Fibroblast of the aortic adventitia (primary cell): Measurements from ENCODE around the gene LRP1B. TPM values are rescaled to one million over a fixed set of nuclear protein-coding genes. Genes with fewer than 3 reads are reported as not detected.

Experiments used
- DNase-seq: peaks from one replicate; pipeline ENCODE4 v3.0.0-alpha.2; 2010; ENCODE audit warnings: low read depth
- H3K4me3 ChIP-seq: 2 replicates; pipeline ENCODE4 v1.5.1; 2011; ENCODE audit warnings: low read depth, mild to moderate bottlenecking, control low read depth, low read length, moderate library complexity
- CTCF ChIP-seq: IDR thresholded peaks from 2 replicates; pipeline ENCODE4 v1.5.1; 2011; ENCODE audit warnings: mild to moderate bottlenecking, low read length, control low read depth, inconsistent platforms; ENCODE audit not compliant: insufficient read depth
- total RNA-seq: library from RNA; depleted of rRNA; stranded (reverse); fragments of >200 nt; gene quantifications from 2 replicates; pipeline ENCODE4 v1.2.3, GENCODE V29; 2012; ENCODE audit warnings: low replicate concordance

LRP1B gene
- total RNA-seq, 1 donor = 0.36 TPM

- H3K4me3 ChIP-seq = no peak overlapping the region
- no peak for DNase-seq
- no peak for TF ChIP-seq CTCF
Measured at GRCh38 chr2:141506135-141506534, 624.7 kb downstream of the LRP1B start.

GRCh38 chr2:141501752-141502151 is 629.1 kb downstream of the LRP1B start:
- TF ChIP-seq CTCF = no peak
- no peak for DNase-seq
- H3K4me3 ChIP-seq = no peak overlapping the region

- no peak for TF ChIP-seq CTCF
- DNase-seq = no peak
- no peak overlapping the region for H3K4me3 ChIP-seq
Measured at GRCh38 chr2:141499123-141499522, 631.7 kb downstream of the LRP1B start.

- DNase-seq = no peak
Measured at GRCh38 chr2:141498561-141498960, 632.3 kb downstream of the LRP1B start.

GRCh38 chr2:141497272-141497671 is 633.5 kb downstream of the LRP1B start:
- no peak for TF ChIP-seq CTCF
- H3K4me3 ChIP-seq = no peak overlapping the region
- no peak for DNase-seq

More at GRCh38 chr2:141498561-141498960, 632.3 kb downstream of the LRP1B start:
- H3K4me3 ChIP-seq = no peak overlapping the region
- no peak for TF ChIP-seq CTCF

- no peak for DNase-seq
- TF ChIP-seq CTCF = no peak
- H3K4me3 ChIP-seq = no peak overlapping the region
Measured at GRCh38 chr2:141496810-141497209, 634.0 kb downstream of the LRP1B start.

- H3K4me3 ChIP-seq = no peak overlapping the region
- no peak for TF ChIP-seq CTCF
- no peak for DNase-seq
Measured at GRCh38 chr2:141493936-141494335, 636.9 kb downstream of the LRP1B start.
